Panc1 (cell line): ENCODE data around the gene ZBTB48. TPM values are rescaled to one million over a fixed set of nuclear protein-coding genes. Genes with fewer than 3 reads are reported as not detected.

ENCODE experiments used
- ATAC-seq: fragments of 200-7000 bp; cut with Tn5 transposase; 2 replicates; pipeline ENCODE4 v1.9.1; 2020; ENCODE audit warnings: mild to moderate bottlenecking, moderate library complexity
- BruUV-seq: library from RNA; stranded (reverse); fragments of 400-500 nt; replicated peaks from 2 replicates; lab custom pipeline; 2021; lab: Mats Ljungman, UMichigan
- CTCF ChIA-PET: fragments of 300-600 bp; sonication (Branson Sonifier 250); formaldehyde crosslinking; loops from one replicate; lab custom pipeline; 2022; ENCODE audit warnings: antibody characterized with exemption; lab: Charles Lee
- POLR2A ChIA-PET: fragments of 300-600 bp; sonication (Branson Sonifier 250); formaldehyde crosslinking; loops from one replicate; lab custom pipeline; 2022; ENCODE audit warnings: antibody characterized with exemption; lab: Charles Lee
- DNase-seq: peaks from one replicate; pipeline ENCODE4 v3.0.0-alpha.2; 2010; ENCODE audit warnings: low read depth, low spot score
- H3K27ac ChIP-seq: 2 replicates; pipeline ENCODE4 v1.5.1; 2011; ENCODE audit warnings: mild to moderate bottlenecking, low read length, inconsistent platforms
- H3K27me3 ChIP-seq: fragments of 200-500 bp; sonication (Bioruptor generic); 2 replicates; pipeline ENCODE4 v1.6.0; 2014; ENCODE audit warnings: low read length, inconsistent platforms; ENCODE audit not compliant: control insufficient read depth, insufficient read depth
- H3K36me3 ChIP-seq: fragments of 200-500 bp; sonication (Bioruptor generic); 2 replicates; pipeline ENCODE4 v1.5.1; 2014; ENCODE audit warnings: inconsistent platforms, mild to moderate bottlenecking, low read length, moderate library complexity; ENCODE audit not compliant: control insufficient read depth, insufficient read depth
- H3K4me1 ChIP-seq: 2 replicates; pipeline ENCODE4 v1.5.1; 2011; ENCODE audit warnings: inconsistent platforms, mild to moderate bottlenecking, low read length, moderate library complexity; ENCODE audit not compliant: control insufficient read depth, insufficient read depth
- H3K4me3 ChIP-seq, 2 experiments: 2 replicates each; pipeline ENCODE4 v1.5.1; 2011 to 2012; ENCODE audit warnings: low read depth in 2 of 2, low read length in 2 of 2, mild to moderate bottlenecking in 2 of 2, inconsistent platforms in 1 of 2, moderate library complexity in 1 of 2
- H3K9me3 ChIP-seq: fragments of 200-500 bp; sonication (Bioruptor generic); 2 replicates; pipeline ENCODE4 v1.5.1; 2014; ENCODE audit warnings: low read depth, mild to moderate bottlenecking, inconsistent platforms, low read length, moderate library complexity; ENCODE audit not compliant: control insufficient read depth, insufficient read depth
- POLR2AphosphoS5 ChIP-seq: IDR thresholded peaks from 2 replicates; pipeline ENCODE4 v1.6.1; 2012; ENCODE audit warnings: mild to moderate bottlenecking, low read depth, low read length, moderate library complexity
- SIN3A ChIP-seq: IDR thresholded peaks from 2 replicates; pipeline ENCODE4 v1.6.1; 2012; ENCODE audit warnings: low read depth, mild to moderate bottlenecking, low read length, moderate library complexity, borderline replicate concordance; ENCODE audit not compliant: insufficient read depth
- TCF7L2 ChIP-seq: IDR thresholded peaks from 2 replicates; pipeline ENCODE4 v1.6.1; 2011; ENCODE audit warnings: mild to moderate bottlenecking, low read depth, low read length, inconsistent platforms
- in situ Hi-C: cut with HindIII; loops from 2 replicates; pipeline ENCODE4 v1.10.0; 2016; ENCODE audit warnings: low sequenced_read_pairs, low pct_unique_long_range_greater_than_20kb
- intact Hi-C: fragments of 100-400 bp; cut with micrococcal nuclease; formaldehyde crosslinking; loops from one replicate; pipeline ENCODE4 v1.10.0; 2022; ENCODE audit not compliant: unreplicated experiment
- total RNA-seq: library from RNA; stranded (reverse); gene quantifications from one replicate; pipeline ENCODE4 v1.2.1, GENCODE V29; 2021; ENCODE audit not compliant: unreplicated experiment
- TF ChIP-seq, protein P1 (sequence below), 2 experiments: IDR thresholded peaks; 2 replicates each; pipeline ENCODE4 v1.6.1; 2011 to 2012; ENCODE audit warnings: low read depth in 2 of 2, control low read depth in 1 of 2, low read length in 1 of 2, mild to moderate bottlenecking in 1 of 2, moderate library complexity in 1 of 2; ENCODE audit not compliant: insufficient read depth in 1 of 2
- TF ChIP-seq, protein P2 (sequence below): fragments of 450-650 bp; IDR thresholded peaks from 2 replicates; pipeline ENCODE4 v1.5.1; 2017; ENCODE audit warnings: mild to moderate bottlenecking

Gene ZBTB48
- total RNA-seq, 1 experiment from 2014 or later, result 40.7 TPM

DNA sequence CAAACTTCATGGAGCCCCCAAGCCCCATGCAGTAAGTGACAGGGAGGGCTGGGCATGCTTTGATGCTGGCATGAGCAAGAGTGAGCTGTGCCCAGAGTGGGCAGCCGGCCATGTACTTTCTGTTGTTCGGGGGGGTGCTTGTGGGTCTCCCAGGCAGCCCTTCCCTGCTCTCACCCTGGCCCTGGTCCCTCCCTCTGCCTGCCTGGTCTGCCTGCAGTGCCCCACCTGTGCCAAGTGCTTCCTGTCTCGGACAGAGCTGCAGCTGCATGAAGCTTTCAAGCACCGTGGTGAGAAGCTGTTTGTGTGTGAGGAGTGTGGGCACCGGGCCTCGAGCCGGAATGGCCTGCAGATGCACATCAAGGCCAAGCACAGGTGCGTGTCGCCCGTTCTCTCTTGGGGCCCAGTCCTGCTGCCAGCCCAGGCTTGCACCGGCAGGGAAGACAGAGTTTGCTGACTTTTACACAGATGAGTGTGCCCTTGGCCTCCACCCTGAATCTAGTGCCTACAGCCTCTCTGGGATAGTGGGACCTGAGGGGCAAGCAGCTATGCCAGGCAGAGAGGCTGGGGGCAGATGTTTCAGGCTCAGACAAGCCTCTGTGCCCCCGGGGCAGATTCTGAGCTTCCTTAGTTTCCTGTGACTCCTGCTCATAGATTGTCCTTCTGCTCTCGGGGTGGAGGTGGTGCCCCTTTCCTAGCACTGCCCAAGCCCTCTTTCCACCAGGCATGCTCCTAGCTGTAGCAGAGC, 7.6 kb downstream of the ZBTB48 start:
- H3K4me3 ChIP-seq, result no peak overlapping the region
- no TSS peak for BruUV-seq
- CTCF ChIA-PET, result interaction anchor here (0.6 kb wide), 1 partner anchor 171 kb away, joined by 4 read pairs; no protein-coding TSS in a partner anchor
- H3K36me3 ChIP-seq, result no peaks in the 10 kb centered on the region; the same call in 1 of the 2 replicates
- no peaks in the 10 kb centered on the region for H3K27me3 ChIP-seq
- H3K27ac ChIP-seq, result no peak overlapping the region
- in situ Hi-C loops, result no loop called here
- ATAC-seq (no peak), DNase-seq (no peak)
- TF ChIP-seq TCF7L2 (no peak), POLR2AphosphoS5 (no peak), SIN3A (no peak)
- TF ChIP-seq, protein P1, sequence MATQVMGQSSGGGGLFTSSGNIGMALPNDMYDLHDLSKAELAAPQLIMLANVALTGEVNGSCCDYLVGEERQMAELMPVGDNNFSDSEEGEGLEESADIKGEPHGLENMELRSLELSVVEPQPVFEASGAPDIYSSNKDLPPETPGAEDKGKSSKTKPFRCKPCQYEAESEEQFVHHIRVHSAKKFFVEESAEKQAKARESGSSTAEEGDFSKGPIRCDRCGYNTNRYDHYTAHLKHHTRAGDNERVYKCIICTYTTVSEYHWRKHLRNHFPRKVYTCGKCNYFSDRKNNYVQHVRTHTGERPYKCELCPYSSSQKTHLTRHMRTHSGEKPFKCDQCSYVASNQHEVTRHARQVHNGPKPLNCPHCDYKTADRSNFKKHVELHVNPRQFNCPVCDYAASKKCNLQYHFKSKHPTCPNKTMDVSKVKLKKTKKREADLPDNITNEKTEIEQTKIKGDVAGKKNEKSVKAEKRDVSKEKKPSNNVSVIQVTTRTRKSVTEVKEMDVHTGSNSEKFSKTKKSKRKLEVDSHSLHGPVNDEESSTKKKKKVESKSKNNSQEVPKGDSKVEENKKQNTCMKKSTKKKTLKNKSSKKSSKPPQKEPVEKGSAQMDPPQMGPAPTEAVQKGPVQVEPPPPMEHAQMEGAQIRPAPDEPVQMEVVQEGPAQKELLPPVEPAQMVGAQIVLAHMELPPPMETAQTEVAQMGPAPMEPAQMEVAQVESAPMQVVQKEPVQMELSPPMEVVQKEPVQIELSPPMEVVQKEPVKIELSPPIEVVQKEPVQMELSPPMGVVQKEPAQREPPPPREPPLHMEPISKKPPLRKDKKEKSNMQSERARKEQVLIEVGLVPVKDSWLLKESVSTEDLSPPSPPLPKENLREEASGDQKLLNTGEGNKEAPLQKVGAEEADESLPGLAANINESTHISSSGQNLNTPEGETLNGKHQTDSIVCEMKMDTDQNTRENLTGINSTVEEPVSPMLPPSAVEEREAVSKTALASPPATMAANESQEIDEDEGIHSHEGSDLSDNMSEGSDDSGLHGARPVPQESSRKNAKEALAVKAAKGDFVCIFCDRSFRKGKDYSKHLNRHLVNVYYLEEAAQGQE (IDR thresholded peaks at IDR 0.05; ENCODE audit: insufficient read depth in 1 of 2, low read depth in 2 of 2, low read length in 1 of 2), result no peak
- TF ChIP-seq, protein P2, sequence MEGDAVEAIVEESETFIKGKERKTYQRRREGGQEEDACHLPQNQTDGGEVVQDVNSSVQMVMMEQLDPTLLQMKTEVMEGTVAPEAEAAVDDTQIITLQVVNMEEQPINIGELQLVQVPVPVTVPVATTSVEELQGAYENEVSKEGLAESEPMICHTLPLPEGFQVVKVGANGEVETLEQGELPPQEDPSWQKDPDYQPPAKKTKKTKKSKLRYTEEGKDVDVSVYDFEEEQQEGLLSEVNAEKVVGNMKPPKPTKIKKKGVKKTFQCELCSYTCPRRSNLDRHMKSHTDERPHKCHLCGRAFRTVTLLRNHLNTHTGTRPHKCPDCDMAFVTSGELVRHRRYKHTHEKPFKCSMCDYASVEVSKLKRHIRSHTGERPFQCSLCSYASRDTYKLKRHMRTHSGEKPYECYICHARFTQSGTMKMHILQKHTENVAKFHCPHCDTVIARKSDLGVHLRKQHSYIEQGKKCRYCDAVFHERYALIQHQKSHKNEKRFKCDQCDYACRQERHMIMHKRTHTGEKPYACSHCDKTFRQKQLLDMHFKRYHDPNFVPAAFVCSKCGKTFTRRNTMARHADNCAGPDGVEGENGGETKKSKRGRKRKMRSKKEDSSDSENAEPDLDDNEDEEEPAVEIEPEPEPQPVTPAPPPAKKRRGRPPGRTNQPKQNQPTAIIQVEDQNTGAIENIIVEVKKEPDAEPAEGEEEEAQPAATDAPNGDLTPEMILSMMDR, result no peak
- intact Hi-C loops, result no loop called here
- no peaks in the 10 kb centered on the region for H3K9me3 ChIP-seq
- H3K4me1 ChIP-seq, result peaks cover under 1% of the 10 kb centered on the region; the same call in 1 of the 2 replicates
- POLR2A ChIA-PET, result interaction anchor here (0.6 kb wide), 1 partner anchor 57 kb away, joined by 3 read pairs; no protein-coding TSS in a partner anchor

DNA sequence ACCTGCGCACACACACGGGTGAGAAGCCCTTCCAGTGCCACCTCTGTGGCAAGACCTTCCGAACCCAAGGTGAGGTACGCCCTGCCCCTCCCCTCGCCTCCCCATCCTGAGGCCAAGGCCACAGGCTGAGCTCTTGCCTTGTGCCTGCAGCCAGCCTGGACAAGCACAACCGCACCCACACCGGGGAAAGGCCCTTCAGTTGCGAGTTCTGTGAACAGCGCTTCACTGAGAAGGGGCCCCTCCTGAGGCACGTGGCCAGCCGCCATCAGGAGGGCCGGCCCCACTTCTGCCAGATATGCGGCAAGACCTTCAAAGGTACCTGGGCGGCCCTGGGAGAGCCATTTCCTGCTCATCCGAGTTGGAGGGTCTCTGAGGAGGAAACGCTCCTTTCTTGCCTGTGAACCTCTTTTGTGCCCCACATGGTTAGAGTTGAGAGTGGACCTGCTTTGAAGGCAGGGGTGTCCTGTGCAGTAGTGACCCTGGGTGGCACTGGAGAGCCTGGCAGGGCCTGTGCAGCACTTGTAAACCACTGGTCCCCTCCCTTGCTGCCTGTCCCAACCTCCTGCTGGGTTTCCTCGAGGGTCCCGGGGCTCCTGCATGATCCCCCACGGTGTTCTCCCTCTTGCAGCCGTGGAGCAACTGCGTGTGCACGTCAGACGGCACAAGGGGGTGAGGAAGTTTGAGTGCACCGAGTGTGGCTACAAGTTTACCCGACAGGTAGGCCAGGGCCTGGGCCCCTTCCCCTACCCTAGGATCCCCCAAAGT, 8.5 kb downstream of the ZBTB48 start:
- no peak overlapping the region for H3K27ac ChIP-seq
- ATAC-seq, result no peak
- no peak for DNase-seq
- in situ Hi-C loops (no loop called here), intact Hi-C loops (no loop called here)
- TF ChIP-seq, protein P2, result no peak
- no peak for TF ChIP-seq TCF7L2
- no peak; the same call in 1 of the 2 replicates for TF ChIP-seq POLR2AphosphoS5
- TF ChIP-seq, protein P1 (IDR thresholded peaks at IDR 0.05; ENCODE audit: insufficient read depth in 1 of 2, low read depth in 2 of 2, low read length in 1 of 2), result no peak
- ChIA-PET POLR2A (interaction anchor here (0.7 kb wide), 1 partner anchor 33 kb away, joined by 3 read pairs; the partner anchor contains the start of gene TAS1R1), CTCF (no interaction called here)
- H3K36me3 ChIP-seq, result peaks cover 2% of the 10 kb centered on the region; the same call in 1 of the 2 replicates
- BruUV-seq, result no TSS peak
- no peak overlapping the region for H3K4me3 ChIP-seq
- H3K4me1 ChIP-seq, result no peaks in the 10 kb centered on the region
- no peaks in the 10 kb centered on the region for H3K27me3 ChIP-seq
- no peaks in the 10 kb centered on the region for H3K9me3 ChIP-seq
